ENCODE measurements around the gene LRFN4.

DNA sequence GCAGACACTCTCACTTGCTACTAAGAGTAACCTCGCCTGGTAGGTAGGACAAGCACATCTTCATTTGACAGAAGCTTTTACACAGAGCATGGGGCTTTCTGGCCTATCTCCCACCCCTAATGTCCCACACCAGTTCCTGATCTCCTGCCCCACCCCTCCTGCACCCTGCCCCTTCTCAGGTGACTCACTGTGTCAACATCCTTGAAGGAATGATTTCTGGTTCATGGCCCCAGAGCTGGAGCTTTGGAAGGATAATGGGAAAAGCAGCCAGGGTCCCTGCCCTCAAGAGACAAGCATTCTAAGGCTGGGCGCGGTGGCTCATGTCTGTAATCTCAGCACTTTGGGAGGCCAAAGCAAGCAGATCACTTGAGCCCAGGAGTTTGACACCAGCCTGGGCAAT, 47.2 kb downstream of the LRFN4 start:
- TF ChIP-seq POLR2A (IDR thresholded peaks at IDR 0.05; ENCODE audit: low read length) (no peak), GATA1 (IDR thresholded peaks at IDR 0.05; ENCODE audit: low read depth, low read length) (no peak)
